Measurements from ENCODE around the gene NKX1-1.

NKX1-1 gene

DNA sequence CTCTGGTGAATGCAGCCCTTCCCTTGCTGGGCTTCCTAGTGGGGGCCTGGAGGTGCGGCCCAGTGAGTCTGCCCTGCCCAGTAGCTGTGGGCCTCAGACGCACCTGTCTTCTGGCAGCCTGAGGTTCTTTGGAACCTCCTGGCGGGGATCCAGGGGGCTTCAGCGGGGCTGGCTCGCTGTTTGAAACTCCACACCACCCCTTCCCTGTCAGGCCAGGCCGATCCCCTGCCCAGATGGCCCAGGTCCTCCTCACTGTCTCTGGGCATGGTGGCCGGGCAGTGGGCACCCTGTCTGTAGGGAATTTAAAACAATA lies 10.7 kb upstream of the NKX1-1 start:
- no peak for DNase-seq (ENCODE audit: low read depth in 2 of 2)

DNA sequence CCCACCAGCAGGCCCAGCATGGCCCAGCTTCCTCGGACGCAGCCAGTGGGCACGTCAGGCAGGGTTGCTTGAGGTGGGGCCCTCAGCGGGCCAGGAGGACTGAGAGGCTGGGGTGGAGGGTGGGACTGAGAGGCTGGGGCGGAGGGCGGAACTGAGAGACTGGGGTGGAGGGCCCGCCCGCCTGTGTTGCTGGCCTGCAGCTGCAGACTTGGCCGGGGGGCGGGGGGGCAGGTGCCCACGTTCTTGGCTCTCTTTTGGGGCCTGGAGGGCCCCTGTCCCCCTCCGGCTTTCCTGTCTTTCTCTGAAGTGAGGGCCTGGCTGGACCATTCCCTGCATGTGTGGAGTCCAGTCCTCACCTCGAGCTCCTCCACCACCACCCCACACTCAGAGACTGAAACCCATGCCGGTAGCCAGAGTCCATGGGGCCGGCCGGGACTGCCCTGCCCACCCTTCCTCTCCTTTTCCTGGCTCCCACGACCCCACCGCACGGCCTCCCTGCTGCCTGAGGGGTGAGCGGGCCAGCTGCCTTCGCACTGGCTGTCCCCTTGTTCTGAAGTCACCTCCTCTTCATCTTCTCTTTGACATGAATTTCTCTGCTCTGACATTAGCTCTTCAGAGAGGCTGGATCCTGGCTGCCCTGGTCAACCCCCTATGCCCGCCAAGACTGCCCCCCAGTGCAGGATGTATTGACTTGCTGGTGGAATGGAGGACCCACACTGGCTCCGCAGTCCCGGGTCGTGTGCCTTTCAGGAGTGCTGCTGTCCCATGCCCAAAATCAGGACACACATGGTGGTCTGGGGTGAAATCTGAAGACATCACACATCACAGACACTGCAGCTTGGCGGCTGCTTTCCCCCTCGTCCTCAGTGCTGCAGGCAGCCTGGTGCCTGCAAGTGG lies 10.1 kb upstream of the NKX1-1 start:
- no peak for DNase-seq (ENCODE audit: low read depth in 2 of 2)

DNA sequence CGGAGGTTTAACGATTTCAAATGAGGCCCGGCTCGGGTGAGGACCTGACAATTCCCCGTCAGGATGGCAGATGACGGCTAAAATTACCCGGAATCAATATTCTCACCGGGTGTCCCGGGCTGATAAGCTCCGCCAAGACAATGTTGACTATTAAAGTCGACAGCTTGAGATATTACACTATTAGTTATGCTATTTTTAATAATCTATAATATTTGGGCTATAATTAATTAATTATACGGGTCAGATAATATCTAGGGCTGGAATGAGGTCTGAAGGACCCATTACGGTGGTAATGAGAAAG lies 9.4 kb upstream of the NKX1-1 start:
- DNase-seq (ENCODE audit: low read depth in 2 of 2), result no peak

DNA sequence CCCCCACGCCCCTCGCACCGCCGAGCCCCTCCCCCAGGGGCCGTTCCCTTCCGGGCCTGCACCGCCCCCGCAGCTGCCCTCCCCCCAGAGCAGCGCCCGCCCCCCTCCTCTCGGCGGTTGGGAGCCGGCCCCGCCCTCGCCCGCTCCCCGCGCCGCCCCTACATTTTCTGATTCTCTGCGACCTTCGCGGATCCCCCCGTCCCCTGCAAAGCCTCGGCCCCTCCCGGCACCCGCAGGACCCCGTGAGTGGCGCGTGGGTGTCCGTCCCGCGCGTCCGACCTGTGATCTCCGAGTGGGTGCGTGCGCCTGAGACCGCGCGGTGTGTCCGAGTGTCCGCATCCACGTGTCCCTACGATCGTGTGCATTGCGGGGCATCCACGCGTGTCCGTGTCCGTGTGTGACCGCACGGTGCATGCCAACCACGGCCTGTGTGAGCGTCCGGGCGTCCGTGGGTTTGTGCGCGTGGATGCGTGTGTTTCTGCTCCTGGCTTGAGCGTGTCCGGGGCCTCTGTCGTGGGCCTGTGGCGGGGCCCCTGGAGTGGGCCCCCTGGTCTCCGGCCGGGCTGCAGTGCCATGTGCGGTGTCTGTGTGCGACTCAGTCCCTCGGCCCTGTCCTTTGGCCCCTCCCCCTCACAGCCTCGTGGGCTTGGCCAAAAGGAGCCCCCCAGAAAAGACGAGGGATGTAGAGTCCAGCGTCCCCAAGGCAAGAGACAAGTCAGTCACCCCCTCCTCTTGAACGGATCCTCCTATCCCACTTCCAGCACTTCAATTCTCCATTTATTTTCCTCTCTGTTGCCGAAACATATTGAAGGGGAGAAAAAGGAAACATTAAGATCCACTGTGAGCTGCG lies 8.8 kb upstream of the NKX1-1 start:
- no peak for DNase-seq (ENCODE audit: low read depth in 2 of 2)

GRCh38 chr4:1413687-1414479 lies 7.6 kb upstream of the NKX1-1 start:
- DNase-seq (ENCODE audit: low read depth in 2 of 2), result no peak

DNA sequence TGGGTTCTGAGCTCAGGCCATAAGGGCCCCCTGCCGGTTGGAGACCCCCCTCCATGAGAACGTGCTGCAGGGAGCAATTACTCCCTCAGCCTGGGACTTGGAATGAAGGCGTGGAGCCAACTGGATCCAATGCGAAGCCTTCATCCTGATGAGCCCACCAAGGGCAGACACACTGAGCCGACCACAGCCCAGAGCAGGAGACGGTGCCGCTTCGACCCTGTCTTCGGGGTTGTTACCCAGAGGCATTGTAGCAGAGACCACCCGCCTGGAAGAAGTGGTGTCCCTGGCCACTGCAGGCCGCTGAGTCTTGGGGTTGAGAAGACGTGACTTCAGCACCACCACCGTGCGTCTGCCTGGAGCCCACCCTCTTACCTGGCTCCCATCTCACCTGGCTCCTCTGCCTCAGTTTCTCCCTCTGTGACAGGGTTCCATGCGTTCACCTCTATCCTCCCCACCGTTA lies 7.0 kb upstream of the NKX1-1 start:
- no peak for DNase-seq (ENCODE audit: low read depth in 2 of 2)

GRCh38 chr4:1412376-1413203 lies 6.3 kb upstream of the NKX1-1 start:
- no peak for DNase-seq (ENCODE audit: low read depth in 2 of 2)

DNA sequence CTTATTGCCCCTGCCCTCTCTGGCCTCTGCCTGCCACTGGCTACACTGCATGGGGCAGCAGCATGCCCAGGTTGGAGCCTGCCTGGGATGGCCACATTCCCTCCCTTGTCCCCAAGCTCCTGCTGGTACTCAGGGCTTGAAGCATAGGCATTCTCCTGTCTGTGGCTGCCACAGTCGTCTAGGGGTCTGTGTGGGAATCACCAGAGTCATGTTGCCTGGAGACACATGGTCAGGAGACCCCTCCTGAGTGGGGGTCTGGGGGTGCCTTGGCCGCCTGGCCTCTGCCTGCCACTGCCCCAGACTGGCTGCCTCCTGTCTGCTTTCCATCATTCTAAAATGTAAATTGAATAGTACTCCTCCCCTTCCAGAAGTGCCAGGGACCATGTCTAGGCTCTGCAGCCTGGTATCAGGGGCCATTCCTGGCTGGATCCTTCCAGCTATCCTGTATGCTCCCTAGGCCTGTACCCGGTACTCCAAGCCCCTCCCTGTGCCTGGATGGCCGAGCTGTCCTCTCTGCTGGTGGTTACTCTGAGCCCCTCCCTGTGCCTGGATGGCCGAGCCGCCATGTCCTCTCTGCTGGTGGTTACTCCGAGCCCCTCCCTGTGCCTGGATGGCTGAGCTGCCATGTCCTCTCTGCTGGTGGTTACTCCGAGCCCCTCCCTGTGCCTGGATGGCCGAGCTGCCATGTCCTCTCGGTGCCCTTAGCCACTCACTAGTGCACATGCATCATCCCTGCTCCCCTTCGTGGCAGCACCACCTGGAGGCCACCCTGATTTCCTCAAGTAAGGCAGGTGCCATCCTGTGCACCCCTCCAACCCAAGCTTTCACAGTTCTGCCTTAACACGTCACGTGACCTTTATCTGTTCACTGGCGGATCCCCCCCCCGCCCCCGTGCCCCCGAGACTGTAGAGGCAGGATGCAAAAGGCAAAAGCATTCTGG lies 5.5 kb upstream of the NKX1-1 start:
- DNase-seq (ENCODE audit: low read depth in 2 of 2), result no peak

- DNase-seq (ENCODE audit: low read depth in 2 of 2), result no peak
Observed at GRCh38 chr4:1410491-1411325, 4.5 kb upstream of the NKX1-1 start.

- no peak for DNase-seq (ENCODE audit: low read depth in 2 of 2)
Observed at GRCh38 chr4:1409491-1410425, 3.5 kb upstream of the NKX1-1 start.

DNA sequence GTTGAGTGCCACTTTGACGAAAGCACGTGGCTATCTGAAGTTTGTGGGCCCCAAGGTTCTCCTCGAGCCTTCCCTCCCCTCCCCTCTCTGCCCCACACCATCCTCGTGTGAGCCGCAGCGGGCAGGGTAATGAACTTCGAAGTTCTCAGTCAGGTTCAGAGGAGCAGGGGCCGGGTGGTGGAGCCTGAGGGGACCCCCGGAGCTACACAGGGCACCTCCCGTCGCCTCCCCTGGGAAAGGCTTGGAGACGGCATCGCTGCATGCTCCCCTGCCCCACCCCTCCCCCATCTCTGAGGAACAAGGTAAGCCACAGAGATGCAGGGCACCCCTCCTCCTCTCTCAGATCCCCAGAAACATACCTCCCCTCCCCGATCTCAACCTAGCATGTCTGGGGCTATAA lies 2.8 kb upstream of the NKX1-1 start:
- DNase-seq (ENCODE audit: low read depth in 2 of 2), result no peak

GRCh38 chr4:1408418-1408817 lies 2.2 kb upstream of the NKX1-1 start:
- no peak for DNase-seq (ENCODE audit: low read depth in 2 of 2)

DNA sequence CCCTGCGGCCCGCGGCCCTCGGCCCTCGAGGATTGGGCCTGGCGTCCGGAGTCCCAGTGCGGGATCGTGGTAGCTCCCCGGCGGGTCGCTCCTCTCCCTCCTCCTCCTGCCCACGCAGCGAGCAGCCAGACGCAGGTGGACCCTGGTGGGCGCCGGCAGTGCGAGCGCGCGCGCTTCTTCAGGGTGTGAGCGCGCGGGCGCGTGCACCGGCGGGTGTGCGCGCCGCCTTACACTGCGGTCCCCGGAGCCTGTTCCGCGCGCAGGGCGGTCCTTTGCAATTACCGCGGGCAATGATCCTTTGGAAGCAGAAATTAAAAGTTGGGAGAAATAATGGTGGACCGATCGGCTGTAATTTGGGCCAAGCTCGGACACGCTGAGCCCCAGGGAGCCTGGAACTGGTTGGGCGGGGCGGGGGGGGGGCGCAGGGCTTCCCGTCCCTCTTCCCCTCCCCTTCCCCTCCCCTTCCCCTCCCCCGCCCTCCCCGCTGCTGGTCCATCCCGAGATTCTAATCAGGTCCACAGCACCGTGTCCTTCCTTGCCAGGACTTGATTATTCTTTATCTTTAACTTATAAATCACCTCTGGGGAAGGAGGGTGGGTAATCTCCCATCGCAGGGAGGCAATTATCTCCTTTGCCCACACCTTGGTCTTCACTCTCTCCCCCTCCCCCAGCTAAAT lies 1.6 kb upstream of the NKX1-1 start:
- no peak for DNase-seq (ENCODE audit: low read depth in 2 of 2)

DNA sequence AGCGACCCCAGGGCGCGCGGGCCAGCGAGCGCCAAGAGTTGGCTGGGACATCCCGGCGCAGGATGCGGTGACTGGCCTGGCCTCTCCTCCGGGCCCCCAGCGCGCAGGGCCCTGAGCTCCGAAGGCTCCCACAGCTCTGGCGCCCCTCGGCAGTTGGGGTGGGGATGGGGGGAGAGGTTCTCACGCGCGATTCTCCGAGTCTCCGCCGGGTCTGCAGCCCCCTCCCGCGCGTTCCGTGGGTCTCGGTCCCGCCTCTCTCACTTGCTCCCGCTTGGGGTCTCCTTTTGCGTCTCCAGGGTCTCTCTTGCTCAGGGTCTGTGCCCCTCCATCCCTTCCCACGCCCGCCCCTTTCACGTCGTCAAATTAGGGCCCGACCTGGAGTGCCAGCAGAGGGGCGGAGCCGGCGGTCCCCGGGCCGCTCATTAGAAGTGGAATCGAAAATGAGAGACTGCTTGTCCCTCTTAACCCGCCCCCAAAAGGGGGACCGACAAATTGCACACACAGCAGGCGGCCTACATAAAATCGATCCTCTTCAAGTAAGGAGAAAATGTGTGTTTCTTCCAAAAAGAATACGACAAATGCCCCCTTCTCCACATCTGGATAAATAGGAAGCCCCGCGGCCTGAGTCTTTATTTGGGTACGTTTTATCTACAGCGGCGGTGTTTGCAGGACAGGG lies 877 bp upstream of the NKX1-1 start:
- no peak for DNase-seq (ENCODE audit: low read depth in 2 of 2)

- no peak for DNase-seq (ENCODE audit: low read depth in 2 of 2)
Observed at GRCh38 chr4:1405636-1406393, 427 bp downstream of the NKX1-1 start.

DNA sequence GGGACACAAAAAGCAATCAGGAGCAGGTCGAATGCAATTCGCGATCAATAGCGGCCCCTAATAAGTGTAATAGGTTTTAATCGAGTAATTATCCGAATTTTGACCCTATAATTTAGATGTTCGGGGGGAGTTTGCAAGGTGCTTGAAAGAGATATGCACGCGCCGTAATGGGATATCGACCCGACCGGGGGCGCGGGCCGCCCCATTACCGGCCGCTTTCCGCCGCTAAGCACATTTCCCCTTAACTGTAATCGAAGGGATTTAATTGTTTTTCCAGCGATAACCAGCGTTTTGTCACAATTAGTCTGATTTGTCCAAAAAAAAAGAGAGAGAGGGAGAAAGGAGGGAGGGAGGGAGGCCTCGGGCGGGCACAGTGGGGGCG lies 997 bp downstream of the NKX1-1 start:
- DNase-seq (ENCODE audit: low read depth in 2 of 2), result no peak
